Stimulated activated CD4-positive, alpha-beta T cell treated with anti-CD3 and anti-CD28 coated beads, Interleukin-12 subunit alpha, Interleukin-12 subunit beta, amount 100 ng/mL, for 24 hours (primary cell): ENCODE data around the gene NCOR1.
"Not testable (repeated sequence)": the region's sequence is repeated elsewhere in the genome, so short reads cannot be mapped to it uniquely, and the experiment has no call there.

Experiments used
- DNase-seq, 2 experiments: peaks; one replicate each; pipeline ENCODE4 v3.0.0-alpha.2; 2020; ENCODE audit warnings: low read depth in 2 of 2

NCOR1 gene

GRCh38 chr17:16150251-16150856, 65.0 kb downstream of the NCOR1 start:
- DNase-seq = no peak

- no peak for DNase-seq
These were observed 66.7 kb downstream of the NCOR1 start for GRCh38 chr17:16148596-16148995.

- not testable (repeated sequence) for DNase-seq
These were observed 69.9 kb downstream of the NCOR1 start for GRCh38 chr17:16145319-16145890.

DNA sequence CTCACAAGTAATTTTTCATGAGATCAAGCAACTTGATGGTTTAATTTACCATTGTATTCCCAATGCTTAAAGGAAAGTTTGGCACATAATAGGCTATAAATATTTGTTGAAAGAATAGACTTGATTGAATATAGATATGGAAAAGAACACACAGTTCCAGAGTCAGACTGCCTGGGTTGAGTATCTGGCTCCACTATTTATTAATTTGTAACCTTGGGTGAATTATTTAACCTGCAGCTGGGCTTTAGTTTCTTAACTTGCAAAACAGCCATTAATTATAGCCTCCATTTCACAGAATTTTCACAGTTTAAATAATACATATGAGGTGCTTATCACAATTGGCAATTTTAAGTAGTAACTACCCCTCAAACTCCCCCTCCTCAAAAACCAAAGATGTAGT, 73.6 kb downstream of the NCOR1 start:
- DNase-seq = no peak

DNA sequence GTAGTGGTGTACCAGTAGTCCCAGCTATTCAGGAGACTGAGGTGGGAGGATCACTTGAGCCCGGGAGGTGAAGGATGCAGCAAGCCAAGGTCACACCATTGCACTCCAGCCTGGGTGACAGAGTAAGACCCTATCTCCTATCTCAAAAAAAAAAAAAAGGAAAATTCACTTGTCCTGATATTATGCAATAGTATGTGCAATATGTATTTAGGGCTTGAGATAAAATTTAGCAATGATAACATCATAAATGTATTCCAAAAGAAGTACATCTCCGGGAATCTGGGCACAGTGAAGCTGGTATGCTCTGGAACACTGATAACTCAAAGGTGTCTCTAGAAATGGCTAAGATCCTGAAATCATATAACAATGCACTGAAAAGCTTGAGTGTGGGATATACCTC, 74.5 kb downstream of the NCOR1 start:
- DNase-seq = no peak

DNA sequence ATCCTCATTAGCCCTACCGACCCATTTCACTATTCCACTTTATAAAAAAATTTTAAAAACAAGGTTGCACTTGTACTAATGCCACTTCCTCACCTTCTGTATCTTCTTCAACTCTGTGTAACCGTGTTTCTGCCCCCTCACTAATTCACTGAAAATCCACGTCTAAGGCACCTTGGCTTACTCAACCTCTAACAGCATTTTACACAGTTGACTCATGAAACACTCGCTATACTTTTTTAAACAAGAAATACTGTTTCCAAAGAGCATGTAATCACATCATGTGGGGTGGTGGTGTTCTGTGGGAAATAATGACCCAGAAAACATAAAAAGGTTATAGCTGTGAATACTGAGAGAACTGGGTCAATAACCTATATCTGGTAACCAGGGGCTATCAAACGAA, 79.9 kb downstream of the NCOR1 start:
- no peak for DNase-seq

DNA sequence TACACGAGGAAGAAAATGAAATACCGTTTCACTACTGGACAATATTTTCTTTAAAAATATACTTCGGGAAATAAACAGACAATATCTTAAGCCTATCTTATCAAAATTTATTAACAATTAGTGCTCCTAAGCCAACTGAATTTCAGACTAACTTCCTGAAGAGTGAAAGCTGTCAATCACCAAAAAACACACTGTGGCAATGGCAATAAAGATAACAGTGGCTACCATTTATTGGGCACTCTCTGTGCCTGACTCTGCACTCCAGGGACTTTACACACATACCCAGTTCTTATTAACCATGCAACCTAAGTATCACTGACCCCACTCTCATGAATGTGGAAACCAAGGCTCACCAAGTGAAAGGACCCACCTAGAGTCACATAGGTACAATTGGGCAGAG, 83.7 kb downstream of the NCOR1 start:
- DNase-seq = no peak

DNA sequence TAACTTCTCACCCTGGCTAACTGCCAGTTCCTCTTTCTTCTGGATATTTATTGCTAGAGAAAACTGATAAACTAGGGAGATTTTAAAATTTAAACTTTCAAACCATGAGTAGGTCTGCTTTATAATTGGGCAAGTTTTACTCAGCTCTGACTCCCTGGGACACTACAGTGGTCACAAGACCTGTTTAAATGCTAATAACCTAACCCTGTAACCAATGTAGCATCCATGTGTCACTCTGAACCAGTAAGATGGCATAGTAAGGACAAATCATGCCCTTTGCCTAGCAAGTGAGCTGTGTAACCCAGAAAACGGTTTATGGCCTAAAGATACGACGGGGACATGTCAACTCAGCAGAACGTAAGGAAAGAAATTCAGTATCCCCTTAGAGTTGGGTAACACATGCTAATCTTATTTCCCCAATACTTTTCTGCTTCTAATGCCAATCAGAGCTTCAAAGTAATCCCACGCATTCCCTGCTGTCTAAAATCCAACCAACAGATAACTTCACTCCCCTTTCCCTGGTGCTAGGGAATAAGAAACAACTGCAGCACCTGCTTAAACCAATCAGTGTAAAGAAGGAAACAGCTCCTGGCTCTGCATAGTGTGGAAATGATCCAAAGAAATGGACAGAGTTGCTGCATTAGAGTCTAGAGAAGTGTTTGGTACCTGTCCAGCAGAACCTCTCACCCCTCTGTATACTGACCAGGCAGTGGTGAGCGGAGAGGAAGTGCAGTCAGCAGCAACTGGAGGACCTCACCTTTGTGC, 85.7 kb downstream of the NCOR1 start:
- no peak for DNase-seq

DNA sequence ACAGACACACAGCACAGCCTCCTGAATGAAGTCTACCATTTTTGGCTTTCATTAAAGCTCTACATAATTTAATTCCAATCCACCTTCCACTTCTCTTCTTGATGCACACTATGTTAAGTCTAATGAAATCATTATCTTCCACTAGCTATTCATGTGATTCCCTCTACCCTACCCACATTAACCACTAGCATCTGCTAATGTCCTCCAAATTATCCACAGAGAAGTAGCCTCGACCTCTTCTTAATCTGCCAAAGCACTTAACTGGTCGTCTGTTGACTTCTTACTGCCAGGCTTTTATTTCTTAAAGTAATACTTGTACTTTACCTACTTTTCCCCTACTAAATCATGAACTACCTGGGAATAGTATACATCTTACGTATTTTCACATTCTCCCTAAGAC, 91.8 kb downstream of the NCOR1 start:
- DNase-seq = no peak

- DNase-seq = no peak
These were observed 92.5 kb downstream of the NCOR1 start for GRCh38 chr17:16122697-16123434.

GRCh38 chr17:16121915-16122314, 93.4 kb downstream of the NCOR1 start:
- no peak for DNase-seq

- no peak for DNase-seq
These were observed 94.4 kb downstream of the NCOR1 start for GRCh38 chr17:16120937-16121336.

DNA sequence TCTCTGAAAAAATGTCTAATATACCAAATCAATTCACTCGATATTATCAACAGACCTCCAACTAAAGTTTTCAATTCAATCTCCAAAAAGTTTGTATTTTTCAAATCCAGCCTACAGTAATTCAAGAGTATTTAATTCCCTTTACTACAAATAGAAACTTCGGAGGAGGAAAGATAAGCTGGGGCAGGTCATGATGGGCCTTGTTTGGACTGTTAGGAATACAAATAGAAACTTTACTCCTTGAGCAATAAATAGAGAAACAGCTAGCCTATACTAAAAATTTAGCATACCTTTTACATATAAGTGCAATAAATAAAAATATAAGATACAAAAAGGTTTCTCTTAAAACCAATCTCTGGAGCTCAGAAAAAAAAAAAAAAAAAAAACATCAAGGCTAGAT, 98.2 kb downstream of the NCOR1 start:
- no peak for DNase-seq

DNA sequence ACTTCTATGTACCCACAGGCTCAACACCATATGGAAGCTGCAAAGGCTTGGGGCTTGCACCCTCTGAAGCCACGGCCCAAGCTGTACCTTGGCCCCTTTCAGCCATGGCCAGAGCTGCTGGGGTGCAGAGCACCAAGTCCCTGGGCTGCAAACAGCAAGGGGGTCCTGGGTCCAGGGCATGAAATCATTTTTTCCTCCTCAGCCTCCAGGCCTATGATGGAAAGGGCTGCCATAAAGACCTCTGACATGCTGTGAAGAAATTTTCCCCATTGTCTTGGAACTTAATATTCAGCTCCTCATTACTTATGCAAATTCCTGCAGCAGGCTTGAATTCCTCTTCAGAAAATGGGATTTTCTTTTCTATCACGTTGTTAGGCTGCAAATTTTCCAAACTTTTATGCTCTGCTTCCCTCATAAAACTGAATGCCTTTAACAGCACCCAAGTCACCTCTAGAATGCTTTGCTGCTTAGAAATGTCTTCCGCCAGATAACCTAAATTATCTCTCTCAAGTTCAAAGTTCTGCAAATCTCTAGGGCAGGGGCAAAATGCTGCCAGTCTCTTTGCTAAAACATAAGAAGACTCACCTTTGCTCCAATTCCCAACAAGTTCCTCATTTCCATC, 100.1 kb downstream of the NCOR1 start:
- not testable (repeated sequence) for DNase-seq

DNA sequence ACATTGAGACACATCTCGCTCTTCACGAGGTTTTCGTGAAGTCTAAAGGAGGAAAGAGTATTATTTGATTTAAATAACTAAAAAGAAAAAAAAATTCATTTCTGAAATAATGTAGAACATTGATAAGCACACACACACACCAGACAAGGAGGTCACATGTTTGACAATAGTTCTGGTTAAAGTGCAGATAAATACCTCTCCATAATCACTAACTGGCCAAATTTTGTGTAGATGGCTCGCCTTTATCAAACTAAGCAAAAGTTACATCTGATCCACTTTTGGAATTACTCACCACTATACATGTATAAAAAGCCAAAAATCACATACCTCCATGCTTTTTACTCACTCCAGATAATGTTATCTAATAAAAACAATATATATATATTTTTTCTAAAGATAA, 106.5 kb downstream of the NCOR1 start:
- DNase-seq = no peak

DNA sequence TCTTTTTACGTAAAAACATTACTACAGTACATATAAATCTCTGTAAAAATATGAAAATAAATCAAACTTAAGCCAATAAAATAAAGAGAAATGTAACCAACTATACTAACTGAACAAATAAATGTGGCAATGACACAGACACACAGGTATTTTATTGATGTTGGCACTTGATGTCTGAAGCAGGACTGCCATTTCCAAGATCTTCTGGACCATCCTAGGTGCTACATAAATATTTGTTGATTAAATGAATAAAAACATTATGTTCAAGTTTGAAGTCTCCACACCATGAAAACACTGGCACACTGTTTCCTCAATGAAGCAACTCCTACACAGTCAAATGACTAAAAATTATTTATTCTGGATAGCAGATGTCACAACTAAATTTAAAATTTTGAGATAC, 106.9 kb downstream of the NCOR1 start:
- DNase-seq = no peak

DNA sequence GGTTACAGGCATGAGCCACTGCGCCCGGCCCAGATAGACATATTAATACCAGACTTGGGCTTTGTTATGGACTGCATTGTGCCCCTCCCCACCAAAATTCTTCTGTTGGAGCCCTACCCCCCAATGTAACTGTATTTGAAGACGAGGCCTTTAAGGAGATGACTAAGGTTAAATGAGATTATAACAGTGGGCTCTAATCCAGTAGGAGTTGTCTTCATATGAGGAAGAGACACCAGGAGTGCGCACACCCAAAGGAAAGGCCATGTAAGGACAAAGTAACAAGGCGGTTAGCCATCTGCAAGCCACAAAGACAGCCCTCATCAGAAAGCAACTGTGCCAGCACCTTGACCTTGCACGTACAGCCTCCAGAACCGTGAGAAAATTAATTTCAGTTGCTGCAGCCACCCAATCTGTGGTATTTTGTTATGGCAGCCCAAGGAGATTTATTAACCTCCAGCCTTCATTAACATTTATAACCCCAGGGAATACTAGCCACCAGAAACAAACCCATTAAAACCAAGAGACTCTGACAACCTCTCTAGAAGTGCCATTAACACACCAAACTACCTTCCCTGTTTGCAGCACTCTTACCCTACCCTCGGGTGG, 108.1 kb downstream of the NCOR1 start:
- no peak for DNase-seq

- no peak for DNase-seq
These were observed 109.0 kb downstream of the NCOR1 start for GRCh38 chr17:16106161-16106891.

- no peak for DNase-seq
These were observed 111.1 kb downstream of the NCOR1 start for GRCh38 chr17:16104189-16104588.

- DNase-seq = no peak
These were observed 113.9 kb downstream of the NCOR1 start for GRCh38 chr17:16101440-16101839.
